ENCODE results near the gene ACTN4. TPM values are rescaled to one million over a fixed set of nuclear protein-coding genes. Genes with fewer than 3 reads are reported as not detected.

Gene ACTN4
- total and polyA plus RNA-seq, 2 experiments from 2014 or later = 68.9 to 427 TPM

- no peak for TF ChIP-seq EZH2 (IDR thresholded peaks at IDR 0.05; ENCODE audit: low read depth, unreplicated experiment)
- TF ChIP-seq EZH2phosphoT487 (IDR thresholded peaks at IDR 0.05; ENCODE audit: unreplicated experiment) = no peak
- no peak for TF ChIP-seq NANOG (IDR thresholded peaks at IDR 0.05; ENCODE audit: borderline replicate concordance)
- no peak for TF ChIP-seq POLR2AphosphoS5 (IDR thresholded peaks at IDR 0.05; ENCODE audit: low read depth)
- no peak for TF ChIP-seq JUNB (IDR thresholded peaks at IDR 0.05; ENCODE audit: unreplicated experiment)
- no peak for TF ChIP-seq STAT1 (IDR thresholded peaks at IDR 0.05; ENCODE audit: unreplicated experiment)
- no peak for TF ChIP-seq ZNF462 (CRISPR knock-in tag; IDR thresholded peaks at IDR 0.05)
- no peak for TF ChIP-seq ZNF331 (CRISPR knock-in tag; IDR thresholded peaks at IDR 0.05; ENCODE audit: low read depth)
- no peak for TF ChIP-seq REST (IDR thresholded peaks at IDR 0.05; ENCODE audit: unreplicated experiment)
- TF ChIP-seq ZNF114 (CRISPR knock-in tag; IDR thresholded peaks at IDR 0.05) = no peak
- TF ChIP-seq, protein P1, sequence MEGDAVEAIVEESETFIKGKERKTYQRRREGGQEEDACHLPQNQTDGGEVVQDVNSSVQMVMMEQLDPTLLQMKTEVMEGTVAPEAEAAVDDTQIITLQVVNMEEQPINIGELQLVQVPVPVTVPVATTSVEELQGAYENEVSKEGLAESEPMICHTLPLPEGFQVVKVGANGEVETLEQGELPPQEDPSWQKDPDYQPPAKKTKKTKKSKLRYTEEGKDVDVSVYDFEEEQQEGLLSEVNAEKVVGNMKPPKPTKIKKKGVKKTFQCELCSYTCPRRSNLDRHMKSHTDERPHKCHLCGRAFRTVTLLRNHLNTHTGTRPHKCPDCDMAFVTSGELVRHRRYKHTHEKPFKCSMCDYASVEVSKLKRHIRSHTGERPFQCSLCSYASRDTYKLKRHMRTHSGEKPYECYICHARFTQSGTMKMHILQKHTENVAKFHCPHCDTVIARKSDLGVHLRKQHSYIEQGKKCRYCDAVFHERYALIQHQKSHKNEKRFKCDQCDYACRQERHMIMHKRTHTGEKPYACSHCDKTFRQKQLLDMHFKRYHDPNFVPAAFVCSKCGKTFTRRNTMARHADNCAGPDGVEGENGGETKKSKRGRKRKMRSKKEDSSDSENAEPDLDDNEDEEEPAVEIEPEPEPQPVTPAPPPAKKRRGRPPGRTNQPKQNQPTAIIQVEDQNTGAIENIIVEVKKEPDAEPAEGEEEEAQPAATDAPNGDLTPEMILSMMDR (conservative IDR thresholded peaks at IDR 0.05; ENCODE audit: low read depth in 2 of 2) = no peak
- 0 out of 3 replicates have a peak, but pooled peaks cover 2% of the 10 kb centered on the region for H3K4me1 Mint-ChIP-seq
- no peak overlapping the region for H3K27ac Mint-ChIP-seq
- DNase-seq (ENCODE audit: low spot score) (no peak), ATAC-seq (no peak)
- Histone ChIP-seq H3K4me3 (no peak overlapping the region), H3K4me1 (ENCODE audit: insufficient read depth) (no peaks in the 10 kb centered on the region), H3K27ac (ENCODE audit: low read depth) (no peak overlapping the region), H3K4me2 (no peak overlapping the region), H3K36me3 (ENCODE audit: insufficient read depth) (peaks cover 33% of the 10 kb centered on the region), H4K20me1 (replicated peaks; ENCODE audit: insufficient read depth) (peaks cover 2% of the 10 kb centered on the region), H3F3A (replicated peaks; ENCODE audit: low read depth) (0 out of 2 replicates have a peak, but pooled peaks cover 2% of the 10 kb centered on the region), H3K27me3 (ENCODE audit: insufficient read depth) (no peaks in the 10 kb centered on the region), H2AFZ (no peak overlapping the region), H3K9me2 (ENCODE audit: insufficient read depth) (no peaks in the 10 kb centered on the region), H3K79me2 (replicated peaks; ENCODE audit: insufficient read depth) (no peaks in the 10 kb centered on the region)
- no peak overlapping the region for H3K4me3 Mint-ChIP-seq
- peaks cover 63% of the 10 kb centered on the region for H3K36me3 Mint-ChIP-seq (ENCODE audit: low read depth)
- H3K27me3 Mint-ChIP-seq (ENCODE audit: insufficient read depth, low read depth, poor library complexity) = peaks cover 20% of the 10 kb centered on the region
- H3K9me3 Mint-ChIP-seq = no peaks in the 10 kb centered on the region
Observed at GRCh38 chr19:38717051-38717450, 69.6 kb downstream of the ACTN4 start.

All from GM23338 (cell line).